Mesenchymal stem cell (in vitro differentiated cells and primary cell): ENCODE measurements around the gene GRAP2. TPM values are rescaled to one million over a fixed set of nuclear protein-coding genes. Genes with fewer than 3 reads are reported as not detected.
A peak's percentile ranks its signal among the peaks of the same experiment; 100 is the strongest.

ENCODE experiments used
- DNase-seq: peaks from one replicate; pipeline ENCODE4 v3.0.0-alpha.2; 2013
- H2AFZ ChIP-seq: one replicate; pipeline ENCODE4 v1.6.1; 2013; ENCODE audit warnings: low read depth, mild to moderate bottlenecking, control low read depth, inconsistent platforms, low read length, moderate library complexity
- H2AK5ac ChIP-seq: 2 replicates; pipeline ENCODE4 v1.6.1; 2013; ENCODE audit warnings: low read length, moderate library complexity, mild to moderate bottlenecking, inconsistent platforms; ENCODE audit not compliant: severe bottlenecking
- H2BK120ac ChIP-seq: one replicate; pipeline ENCODE4 v1.6.1; 2013; ENCODE audit warnings: low read depth, mild to moderate bottlenecking, inconsistent platforms, low read length, moderate library complexity
- H2BK12ac ChIP-seq, 2 experiments: one replicate each; pipeline ENCODE4 v1.6.1; 2013; ENCODE audit warnings: inconsistent platforms in 2 of 2, low read length in 2 of 2, mild to moderate bottlenecking in 2 of 2, moderate library complexity in 2 of 2, control low read depth in 1 of 2
- H2BK15ac ChIP-seq: one replicate; pipeline ENCODE4 v1.6.1; 2013; ENCODE audit warnings: mild to moderate bottlenecking, low read depth, inconsistent platforms; ENCODE audit not compliant: poor library complexity, severe bottlenecking
- H2BK5ac ChIP-seq: 2 replicates; pipeline ENCODE4 v1.6.1; 2013; ENCODE audit warnings: low read depth, mild to moderate bottlenecking, low read length, control low read depth, inconsistent platforms; ENCODE audit not compliant: poor library complexity, severe bottlenecking
- H3K14ac ChIP-seq, 2 experiments: one replicate each; pipeline ENCODE4 v1.6.1; 2013; ENCODE audit warnings: inconsistent platforms in 2 of 2, low read length in 2 of 2, control low read depth in 1 of 2, mild to moderate bottlenecking in 1 of 2, moderate library complexity in 1 of 2
- H3K18ac ChIP-seq, 2 experiments: one replicate each; pipeline ENCODE4 v1.6.1; 2013; ENCODE audit warnings: inconsistent platforms in 2 of 2, low read length in 2 of 2, control low read depth in 1 of 2, low read depth in 1 of 2, mild to moderate bottlenecking in 1 of 2
- H3K23ac ChIP-seq, 2 experiments: one replicate each; pipeline ENCODE4 v1.6.1; 2013; ENCODE audit warnings: inconsistent platforms in 2 of 2, low read length in 2 of 2, mild to moderate bottlenecking in 2 of 2, moderate library complexity in 2 of 2, control low read depth in 1 of 2
- H3K27ac ChIP-seq: 2 replicates; pipeline ENCODE4 v1.5.1; 2013; ENCODE audit warnings: mild to moderate bottlenecking, moderate library complexity, low read length, control low read depth, inconsistent platforms; ENCODE audit not compliant: poor library complexity, severe bottlenecking
- H3K27me3 ChIP-seq, 2 experiments: 2 replicates each; pipeline versions ENCODE4 v1.6.1 to v1.7.0; 2013; ENCODE audit warnings: low read length in 2 of 2, mild to moderate bottlenecking in 2 of 2, moderate library complexity in 2 of 2, control low read depth in 1 of 2, inconsistent platforms in 1 of 2; ENCODE audit not compliant: control insufficient read depth in 1 of 2, insufficient read depth in 1 of 2
- H3K36me3 ChIP-seq, 2 experiments: 2 replicates each; pipeline versions ENCODE4 v1.6.1 to v1.7.0; 2013; ENCODE audit warnings: low read length in 2 of 2, control low read depth in 1 of 2, inconsistent platforms in 1 of 2, low read depth in 1 of 2, mild to moderate bottlenecking in 1 of 2; ENCODE audit not compliant: insufficient read depth in 2 of 2, control insufficient read depth in 1 of 2
- H3K4ac ChIP-seq, 2 experiments: one replicate each; pipeline ENCODE4 v1.6.1; 2013; ENCODE audit warnings: inconsistent platforms in 2 of 2, low read length in 2 of 2, mild to moderate bottlenecking in 2 of 2, moderate library complexity in 2 of 2, control low read depth in 1 of 2, low read depth in 1 of 2
- H3K4me1 ChIP-seq: 2 replicates; pipeline ENCODE4 v1.6.1; 2013; ENCODE audit warnings: low read depth, low read length, control low read depth; ENCODE audit not compliant: control insufficient read depth, insufficient read depth
- H3K4me2 ChIP-seq: 2 replicates; pipeline ENCODE4 v1.6.1; 2013; ENCODE audit warnings: low read length, mild to moderate bottlenecking, inconsistent platforms; ENCODE audit not compliant: poor library complexity, severe bottlenecking
- H3K4me3 ChIP-seq, 2 experiments: 2 replicates each; pipeline versions ENCODE4 v1.5.1 to v1.7.0; 2013; ENCODE audit warnings: low read length in 2 of 2, mild to moderate bottlenecking in 2 of 2, control low read depth in 1 of 2, low read depth in 1 of 2; ENCODE audit not compliant: insufficient read depth in 1 of 2
- H3K79me1 ChIP-seq: replicated peaks from 2 replicates; pipeline ENCODE4 v1.6.1; 2013; ENCODE audit warnings: mild to moderate bottlenecking, control low read depth, low read length, inconsistent platforms; ENCODE audit not compliant: poor library complexity, severe bottlenecking
- H3K9ac ChIP-seq: 2 replicates; pipeline ENCODE4 v1.7.0; 2013; ENCODE audit warnings: mild to moderate bottlenecking, low read length, moderate library complexity
- H3K9me3 ChIP-seq: 2 replicates; pipeline ENCODE4 v1.7.0; 2013; ENCODE audit warnings: mild to moderate bottlenecking, low read length; ENCODE audit not compliant: control insufficient read depth
- H4K8ac ChIP-seq: one replicate; pipeline ENCODE4 v1.6.1; 2013; ENCODE audit warnings: inconsistent platforms, mild to moderate bottlenecking, low read length, moderate library complexity
- H4K91ac ChIP-seq: one replicate; pipeline ENCODE4 v1.6.1; 2013; ENCODE audit warnings: mild to moderate bottlenecking, low read length, inconsistent platforms
- WGBS: methylation state at CpG from one replicate; pipeline ENCODE4 v1.1.7; 2013; ENCODE audit warnings: mixed read lengths; 5-methylcytosine and 5-hydroxymethylcytosine counted together
- polyA plus RNA-seq, 2 experiments: library from polyadenylated mRNA; stranded (reverse); fragments of 200-250 nt; gene quantifications; one replicate each; pipeline ENCODE4 v1.2.3, GENCODE V29; 2013

GRAP2 gene
- polyA plus RNA-seq (2013, experiment 1 of 2): 0.22 TPM
- 0.15 TPM for polyA plus RNA-seq (2013, experiment 2 of 2)

- Histone ChIP-seq H3K4ac (no peak within 1 kb of the TSS), H3K27ac (no peak within 1 kb of the TSS), H4K91ac (no peak within 1 kb of the TSS), H2AFZ (no peak within 1 kb of the TSS), H2BK15ac (no peak within 1 kb of the TSS), H2BK5ac (no peak within 1 kb of the TSS), H3K79me1 (no peaks in the 10 kb centered on the region), H3K4me1 (no peaks in the 10 kb centered on the region), H3K4me2 (no peak within 1 kb of the TSS), H3K9me3 (no peaks in the 10 kb centered on the region), H3K36me3 (no peaks in the 10 kb centered on the region), H3K18ac (no peak within 1 kb of the TSS), H4K8ac (no peak within 1 kb of the TSS), H3K27me3 (peaks cover 34 to 49% of the 10 kb centered on the region in 2 experiments), H2AK5ac (no peak within 1 kb of the TSS), H3K14ac (peak within 1 kb of the TSS in 1 of 2 experiments; percentile 32), H2BK12ac (no peak within 1 kb of the TSS), H3K9ac (no peak within 1 kb of the TSS), H3K23ac (no peak within 1 kb of the TSS), H3K4me3 (no peak within 1 kb of the TSS), H2BK120ac (no peak within 1 kb of the TSS)
- DNase-seq: no peak
- whole genome bisulfite sequencing: 82% methylated on average over 4 of the region's 4 CpGs
Observed at GRCh38 chr22:39900306-39901227, at the start of gene GRAP2. TSS of gene GRAP2 (plus strand) at chr22:39901084. CDS start at chr22:39947107, 46,023 bp downstream.

GRCh38 chr22:39851606-39852315, 49.1 kb upstream of the GRAP2 start:
- Histone ChIP-seq H2BK12ac (no peak overlapping the region), H3K4ac (no peak overlapping the region), H4K91ac (no peak overlapping the region), H3K23ac (no peak overlapping the region), H3K36me3 (no peaks in the 10 kb centered on the region), H3K4me1 (no peaks in the 10 kb centered on the region), H4K8ac (no peak overlapping the region), H2BK15ac (no peak overlapping the region), H3K4me3 (no peak overlapping the region), H2AK5ac (no peak overlapping the region), H3K79me1 (no peaks in the 10 kb centered on the region), H3K14ac (no peak overlapping the region), H3K18ac (no peak overlapping the region), H3K27ac (no peak overlapping the region), H3K9ac (no peak overlapping the region), H3K4me2 (no peak overlapping the region), H3K9me3 (no peaks in the 10 kb centered on the region), H2BK5ac (no peak overlapping the region), H2AFZ (no peak overlapping the region), H3K27me3 (peaks cover 0 to 8% of the 10 kb centered on the region in 2 experiments), H2BK120ac (no peak overlapping the region)
- no peak for DNase-seq
- 85% methylated on average over 3 of the region's 4 CpGs for WGBS

GRCh38 chr22:39852799-39853198, 48.1 kb upstream of the GRAP2 start:
- no peak overlapping the region for H2BK12ac ChIP-seq
- no peak overlapping the region for H2AFZ ChIP-seq
- no peak overlapping the region for H2BK15ac ChIP-seq
- H3K14ac ChIP-seq: no peak overlapping the region
- H3K9me3 ChIP-seq: no peaks in the 10 kb centered on the region
- no peak overlapping the region for H3K9ac ChIP-seq
- H3K27me3 ChIP-seq: peaks cover 0 to 8% of the 10 kb centered on the region in 2 experiments
- no peak overlapping the region for H3K4me2 ChIP-seq
- no peak overlapping the region for H4K8ac ChIP-seq
- H2AK5ac ChIP-seq: no peak overlapping the region
- no peak overlapping the region for H3K18ac ChIP-seq
- H3K4ac ChIP-seq: no peak overlapping the region
- H3K4me3 ChIP-seq: no peak overlapping the region
- no peak overlapping the region for H2BK120ac ChIP-seq
- no peak overlapping the region for H2BK5ac ChIP-seq
- no peak overlapping the region for H3K23ac ChIP-seq
- WGBS: 80% methylated on average over 1 of the region's 2 CpGs
- no peaks in the 10 kb centered on the region for H3K79me1 ChIP-seq
- H3K4me1 ChIP-seq: no peaks in the 10 kb centered on the region
- no peak overlapping the region for H4K91ac ChIP-seq
- H3K36me3 ChIP-seq: no peaks in the 10 kb centered on the region
- H3K27ac ChIP-seq: no peak overlapping the region
- DNase-seq: no peak

- no peak overlapping the region for H3K27ac ChIP-seq
- WGBS: 80% methylated on average over 2 of the region's 4 CpGs
- peaks cover 8 to 15% of the 10 kb centered on the region in 2 experiments for H3K27me3 ChIP-seq
- no peak overlapping the region for H2AK5ac ChIP-seq
- no peak overlapping the region for H2BK15ac ChIP-seq
- no peak overlapping the region for H4K91ac ChIP-seq
- no peak overlapping the region for H3K4me2 ChIP-seq
- no peak overlapping the region for H3K4ac ChIP-seq
- H2BK120ac ChIP-seq: no peak overlapping the region
- DNase-seq: no peak
- no peak overlapping the region for H3K14ac ChIP-seq
- H2BK5ac ChIP-seq: no peak overlapping the region
- H3K36me3 ChIP-seq: no peaks in the 10 kb centered on the region
- H2AFZ ChIP-seq: no peak overlapping the region
- H3K79me1 ChIP-seq: no peaks in the 10 kb centered on the region
- H3K23ac ChIP-seq: no peak overlapping the region
- H3K18ac ChIP-seq: no peak overlapping the region
- no peak overlapping the region for H3K9ac ChIP-seq
- no peaks in the 10 kb centered on the region for H3K4me1 ChIP-seq
- H3K9me3 ChIP-seq: no peaks in the 10 kb centered on the region
- no peak overlapping the region for H3K4me3 ChIP-seq
- no peak overlapping the region for H2BK12ac ChIP-seq
- H4K8ac ChIP-seq: no peak overlapping the region
Observed at GRCh38 chr22:39856588-39856987, 44.3 kb upstream of the GRAP2 start.
